GM23338 (cell line): ENCODE results near the gene TRPC4AP.

Experiments
- EZH2 ChIP-seq: fragments of 200-600 bp; sonication (generic); IDR thresholded peaks from one replicate; pipeline ENCODE4 v1.8.0; 2017; ENCODE audit warnings: antibody characterized with exemption, mild to moderate bottlenecking, low read depth; ENCODE audit not compliant: unreplicated experiment
- EZH2phosphoT487 ChIP-seq: fragments of 200-600 bp; sonication (generic); IDR thresholded peaks from one replicate; pipeline ENCODE4 v1.8.1; 2018; ENCODE audit warnings: antibody characterized with exemption; ENCODE audit not compliant: unreplicated experiment
- JUNB ChIP-seq: IDR thresholded peaks from one replicate; pipeline ENCODE4 v1.6.1; 2016; ENCODE audit warnings: antibody characterized with exemption; ENCODE audit not compliant: unreplicated experiment
- NANOG ChIP-seq: IDR thresholded peaks from 2 replicates; pipeline ENCODE4 v1.6.1; 2016; ENCODE audit warnings: antibody characterized with exemption, borderline replicate concordance
- POLR2AphosphoS5 ChIP-seq: IDR thresholded peaks from 2 replicates; pipeline ENCODE4 v1.6.1; 2016; ENCODE audit warnings: antibody characterized with exemption, low read depth
- ZNF331 ChIP-seq: fragments of 250-450 bp; sonication (Bioruptor Pico); IDR thresholded peaks from 2 replicates; pipeline ENCODE4 v1.5.0; 2020; ENCODE audit warnings: low read depth, mild to moderate bottlenecking, moderate library complexity
- TF ChIP-seq, protein P1 (sequence below), 2 experiments: fragments of 200-600 bp in 1 of 2; sonication (generic) in 1 of 2; conservative IDR thresholded peaks; 2 replicates each; pipeline versions ENCODE4 v1.5.1 to v1.6.1; 2016 to 2017; ENCODE audit warnings: antibody characterized with exemption in 2 of 2, low read depth in 2 of 2, mild to moderate bottlenecking in 2 of 2, moderate library complexity in 1 of 2
- TF ChIP-seq, protein P2 (sequence below): IDR thresholded peaks from one replicate; pipeline ENCODE4 v1.6.1; 2018; ENCODE audit warnings: antibody characterized with exemption; ENCODE audit not compliant: unreplicated experiment
- TF ChIP-seq, protein P3 (sequence below): IDR thresholded peaks from 2 replicates; pipeline ENCODE4 v1.6.1; 2016; ENCODE audit warnings: antibody characterized with exemption

DNA sequence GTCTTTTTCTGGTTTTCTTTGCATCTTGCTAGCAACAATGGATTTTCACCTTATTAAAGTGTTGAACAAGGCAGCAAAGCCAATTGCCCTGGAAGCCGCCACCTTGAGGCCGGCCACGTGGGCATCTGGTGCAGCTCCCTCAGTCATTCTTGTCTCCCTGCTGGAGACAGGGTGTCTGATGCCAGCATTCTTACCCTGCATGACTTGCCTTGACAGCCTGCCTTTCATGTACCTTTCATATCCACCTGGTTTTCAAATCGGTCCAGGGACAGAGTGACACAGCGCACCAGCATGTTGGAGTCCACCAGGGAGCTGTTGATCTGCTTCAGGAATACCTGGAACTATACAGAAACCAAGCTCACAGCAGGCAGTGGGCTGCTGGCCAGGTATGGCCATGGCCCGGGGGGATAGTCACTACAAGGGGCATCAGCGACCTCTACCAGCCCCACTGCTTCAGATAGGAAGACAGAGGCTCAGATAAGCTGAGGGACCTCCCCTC lies 87.1 kb downstream of the TRPC4AP start:
- TF ChIP-seq, protein P1, sequence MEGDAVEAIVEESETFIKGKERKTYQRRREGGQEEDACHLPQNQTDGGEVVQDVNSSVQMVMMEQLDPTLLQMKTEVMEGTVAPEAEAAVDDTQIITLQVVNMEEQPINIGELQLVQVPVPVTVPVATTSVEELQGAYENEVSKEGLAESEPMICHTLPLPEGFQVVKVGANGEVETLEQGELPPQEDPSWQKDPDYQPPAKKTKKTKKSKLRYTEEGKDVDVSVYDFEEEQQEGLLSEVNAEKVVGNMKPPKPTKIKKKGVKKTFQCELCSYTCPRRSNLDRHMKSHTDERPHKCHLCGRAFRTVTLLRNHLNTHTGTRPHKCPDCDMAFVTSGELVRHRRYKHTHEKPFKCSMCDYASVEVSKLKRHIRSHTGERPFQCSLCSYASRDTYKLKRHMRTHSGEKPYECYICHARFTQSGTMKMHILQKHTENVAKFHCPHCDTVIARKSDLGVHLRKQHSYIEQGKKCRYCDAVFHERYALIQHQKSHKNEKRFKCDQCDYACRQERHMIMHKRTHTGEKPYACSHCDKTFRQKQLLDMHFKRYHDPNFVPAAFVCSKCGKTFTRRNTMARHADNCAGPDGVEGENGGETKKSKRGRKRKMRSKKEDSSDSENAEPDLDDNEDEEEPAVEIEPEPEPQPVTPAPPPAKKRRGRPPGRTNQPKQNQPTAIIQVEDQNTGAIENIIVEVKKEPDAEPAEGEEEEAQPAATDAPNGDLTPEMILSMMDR (conservative IDR thresholded peaks at IDR 0.05; ENCODE audit: low read depth in 2 of 2): no peak
- no peak for TF ChIP-seq EZH2
- no peak for TF ChIP-seq JUNB
- TF ChIP-seq ZNF331 (CRISPR knock-in tag): no peak
- TF ChIP-seq, protein P2, sequence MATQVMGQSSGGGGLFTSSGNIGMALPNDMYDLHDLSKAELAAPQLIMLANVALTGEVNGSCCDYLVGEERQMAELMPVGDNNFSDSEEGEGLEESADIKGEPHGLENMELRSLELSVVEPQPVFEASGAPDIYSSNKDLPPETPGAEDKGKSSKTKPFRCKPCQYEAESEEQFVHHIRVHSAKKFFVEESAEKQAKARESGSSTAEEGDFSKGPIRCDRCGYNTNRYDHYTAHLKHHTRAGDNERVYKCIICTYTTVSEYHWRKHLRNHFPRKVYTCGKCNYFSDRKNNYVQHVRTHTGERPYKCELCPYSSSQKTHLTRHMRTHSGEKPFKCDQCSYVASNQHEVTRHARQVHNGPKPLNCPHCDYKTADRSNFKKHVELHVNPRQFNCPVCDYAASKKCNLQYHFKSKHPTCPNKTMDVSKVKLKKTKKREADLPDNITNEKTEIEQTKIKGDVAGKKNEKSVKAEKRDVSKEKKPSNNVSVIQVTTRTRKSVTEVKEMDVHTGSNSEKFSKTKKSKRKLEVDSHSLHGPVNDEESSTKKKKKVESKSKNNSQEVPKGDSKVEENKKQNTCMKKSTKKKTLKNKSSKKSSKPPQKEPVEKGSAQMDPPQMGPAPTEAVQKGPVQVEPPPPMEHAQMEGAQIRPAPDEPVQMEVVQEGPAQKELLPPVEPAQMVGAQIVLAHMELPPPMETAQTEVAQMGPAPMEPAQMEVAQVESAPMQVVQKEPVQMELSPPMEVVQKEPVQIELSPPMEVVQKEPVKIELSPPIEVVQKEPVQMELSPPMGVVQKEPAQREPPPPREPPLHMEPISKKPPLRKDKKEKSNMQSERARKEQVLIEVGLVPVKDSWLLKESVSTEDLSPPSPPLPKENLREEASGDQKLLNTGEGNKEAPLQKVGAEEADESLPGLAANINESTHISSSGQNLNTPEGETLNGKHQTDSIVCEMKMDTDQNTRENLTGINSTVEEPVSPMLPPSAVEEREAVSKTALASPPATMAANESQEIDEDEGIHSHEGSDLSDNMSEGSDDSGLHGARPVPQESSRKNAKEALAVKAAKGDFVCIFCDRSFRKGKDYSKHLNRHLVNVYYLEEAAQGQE: no peak
- TF ChIP-seq, protein P3, sequence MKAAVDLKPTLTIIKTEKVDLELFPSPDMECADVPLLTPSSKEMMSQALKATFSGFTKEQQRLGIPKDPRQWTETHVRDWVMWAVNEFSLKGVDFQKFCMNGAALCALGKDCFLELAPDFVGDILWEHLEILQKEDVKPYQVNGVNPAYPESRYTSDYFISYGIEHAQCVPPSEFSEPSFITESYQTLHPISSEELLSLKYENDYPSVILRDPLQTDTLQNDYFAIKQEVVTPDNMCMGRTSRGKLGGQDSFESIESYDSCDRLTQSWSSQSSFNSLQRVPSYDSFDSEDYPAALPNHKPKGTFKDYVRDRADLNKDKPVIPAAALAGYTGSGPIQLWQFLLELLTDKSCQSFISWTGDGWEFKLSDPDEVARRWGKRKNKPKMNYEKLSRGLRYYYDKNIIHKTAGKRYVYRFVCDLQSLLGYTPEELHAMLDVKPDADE: no peak
- no peak for TF ChIP-seq NANOG
- TF ChIP-seq POLR2AphosphoS5: no peak
- TF ChIP-seq EZH2phosphoT487: no peak
